K562 (cell line): ENCODE data around the gene ADPRH. TPM values are rescaled to one million over a fixed set of nuclear protein-coding genes. Genes with fewer than 3 reads are reported as not detected.

Experiments used
- ATAC-seq: fragments of 200-7000 bp; cut with Tn5 transposase; 3 replicates; pipeline ENCODE4 v1.9.1; 2020; ENCODE audit warnings: moderate library complexity
- BruUV-seq: library from RNA; stranded (reverse); fragments of 400-500 nt; replicated peaks from 2 replicates; lab custom pipeline; 2021; lab: Mats Ljungman, UMichigan
- CTCF ChIA-PET: fragments of 300-600 bp; formaldehyde crosslinking; extraction: SDS; loops from one replicate; lab custom pipeline; 2021; ENCODE audit warnings: low intra/inter-chr PET ratio; lab: Yijun Ruan, JAX
- POLR2A ChIA-PET: fragments of 300-600, 350-650 bp; sonication (Branson Sonifier 250); formaldehyde crosslinking; extraction: SDS; loops from one replicate; lab custom pipeline; 2021; ENCODE audit warnings: antibody characterized with exemption, inconsistent platforms; lab: Yijun Ruan, JAX
- DNase-seq, 4 experiments: peaks; one replicate each; pipeline versions ENCODE4 v3.0.0 to v3.0.0-alpha.2; 2011 to 2018; ENCODE audit warnings: low spot score in 3 of 4, mixed read lengths in 3 of 4; ENCODE audit errors: extremely low read depth in 1 of 4
- FAIRE-seq: peaks from 2 replicates; lab custom pipeline; 2011; peaks lifted over from hg19 to GRCh38; lab: Jason Lieb, UNC
- H2AFZ ChIP-seq: 2 replicates; pipeline ENCODE4 v1.6.0; 2011; ENCODE audit warnings: low read depth, low read length, control low read depth, inconsistent platforms
- H3K27ac ChIP-seq: fragments of 200-600 bp; 3 replicates; pipeline ENCODE4 v1.8.0; 2011; ENCODE audit warnings: low read depth, mild to moderate bottlenecking, control low read depth, inconsistent platforms, low read length, moderate library complexity, mixed read lengths; ENCODE audit errors: extremely low read depth
- H3K27me3 ChIP-seq, 2 experiments: fragments of 300-600 bp in 1 of 2; 2 replicates in 1 of 2; 3 replicates in 1 of 2; pipeline versions ENCODE4 v1.6.0 to v1.8.0; 2011; ENCODE audit warnings: inconsistent platforms in 2 of 2, low read length in 2 of 2, mild to moderate bottlenecking in 1 of 2, mixed read lengths in 1 of 2, moderate library complexity in 1 of 2; ENCODE audit not compliant: control insufficient read depth in 2 of 2, insufficient read depth in 2 of 2
- H3K36me3 ChIP-seq: fragments of 300-600 bp; 3 replicates; pipeline ENCODE4 v1.8.0; 2011; ENCODE audit warnings: mild to moderate bottlenecking, low read length, inconsistent platforms; ENCODE audit not compliant: control insufficient read depth, insufficient read depth
- H3K4me1 ChIP-seq, 2 experiments: fragments of 200-600 bp in 1 of 2; replicated peaks in 1 of 2; 2 replicates in 1 of 2; 3 replicates in 1 of 2; pipeline versions ENCODE4 v1.5.1 to v1.8.0; 2011; ENCODE audit warnings: inconsistent platforms in 2 of 2, low read length in 2 of 2, mild to moderate bottlenecking in 1 of 2, mixed read lengths in 1 of 2, moderate library complexity in 1 of 2; ENCODE audit not compliant: control insufficient read depth in 2 of 2, insufficient read depth in 2 of 2
- H3K4me2 ChIP-seq: 2 replicates; pipeline ENCODE4 v1.6.1; 2011; ENCODE audit warnings: low read length, control low read depth, inconsistent platforms, mixed read lengths; ENCODE audit not compliant: insufficient read depth
- H3K4me3 ChIP-seq: fragments of 200-600 bp; sonication (generic), shearing (Covaris generic); 2 replicates; pipeline ENCODE4 v1.5.1; 2016; ENCODE audit warnings: control low read depth, inconsistent platforms
- H3K79me2 ChIP-seq: fragments of 200-600 bp; 3 replicates; pipeline ENCODE4 v1.8.0; 2011; ENCODE audit warnings: low read length, inconsistent platforms; ENCODE audit not compliant: control insufficient read depth, insufficient read depth
- H3K9ac ChIP-seq, 2 experiments: 2 replicates each; pipeline versions ENCODE4 v1.6.0 to v1.6.1; 2011; ENCODE audit warnings: low read depth in 2 of 2, low read length in 2 of 2, control low read depth in 1 of 2, inconsistent platforms in 1 of 2, mild to moderate bottlenecking in 1 of 2, mixed read lengths in 1 of 2; ENCODE audit not compliant: insufficient read depth in 1 of 2
- H3K9me1 ChIP-seq: one replicate; pipeline ENCODE4 v1.6.0; 2011; ENCODE audit warnings: inconsistent platforms, mild to moderate bottlenecking, low read length, moderate library complexity; ENCODE audit not compliant: control insufficient read depth, insufficient read depth
- H3K9me3 ChIP-seq: replicated peaks from 2 replicates; pipeline ENCODE4 v1.5.1; 2011; ENCODE audit warnings: low read depth, low read length, inconsistent platforms; ENCODE audit not compliant: control insufficient read depth, insufficient read depth
- H4K20me1 ChIP-seq: replicated peaks from 2 replicates; pipeline ENCODE4 v1.6.1; 2011; ENCODE audit warnings: low read length, inconsistent platforms, mixed read lengths; ENCODE audit not compliant: control insufficient read depth, insufficient read depth
- CEBPB ChIP-seq: fragments of 450-650 bp; IDR thresholded peaks from 2 replicates; pipeline ENCODE4 v1.6.1; 2016; ENCODE audit warnings: missing genetic modification characterization, missing compliant biosample characterization
- EP300 ChIP-seq: IDR thresholded peaks from 2 replicates; pipeline ENCODE4 v1.6.1; 2012; ENCODE audit warnings: low read length, improper control_type of control experiment
- ESRRA ChIP-seq: fragments of 450-650 bp; IDR thresholded peaks from 2 replicates; pipeline ENCODE4 v1.6.1; 2014; ENCODE audit warnings: low read depth, mild to moderate bottlenecking, moderate library complexity, borderline replicate concordance
- ETV5 ChIP-seq: sonication (generic); formaldehyde crosslinking; IDR thresholded peaks from 2 replicates; pipeline ENCODE4 v1.4.0; 2020; ENCODE audit warnings: low read depth, mild to moderate bottlenecking, missing genetic modification reagents
- KAT8 ChIP-seq: fragments of 450-650 bp; IDR thresholded peaks from 2 replicates; pipeline ENCODE4 v1.6.1; 2016; ENCODE audit warnings: low read depth, mild to moderate bottlenecking
- MECOM ChIP-seq: fragments of 250-450 bp; sonication (Bioruptor Pico); IDR thresholded peaks from 2 replicates; pipeline ENCODE4 v1.8.0; 2022; ENCODE audit warnings: inconsistent platforms
- MEIS2 ChIP-seq: fragments of 450-650 bp; IDR thresholded peaks from 2 replicates; pipeline ENCODE4 v1.6.1; 2014; ENCODE audit warnings: mild to moderate bottlenecking; ENCODE audit not compliant: partially characterized antibody
- NFATC3 ChIP-seq: fragments of 450-650 bp; IDR thresholded peaks from 2 replicates; pipeline ENCODE4 v1.6.1; 2017; ENCODE audit warnings: mild to moderate bottlenecking
- NR2C2 ChIP-seq, 2 experiments: fragments of 200-800 bp in 1 of 2; sonication (Bioruptor generic) in 1 of 2; sonication (generic) in 1 of 2; formaldehyde crosslinking in 1 of 2; IDR thresholded peaks; 2 replicates each; pipeline versions ENCODE4 v1.6.1 to v1.8.0; 2016 to 2022; ENCODE audit warnings: mild to moderate bottlenecking in 1 of 2, missing compliant biosample characterization in 1 of 2, missing genetic modification characterization in 1 of 2, missing genetic modification reagents in 1 of 2
- SOX6 ChIP-seq: fragments of 450-650 bp; IDR thresholded peaks from 2 replicates; pipeline ENCODE4 v1.6.1; 2014; ENCODE audit warnings: mild to moderate bottlenecking
- TAF1 ChIP-seq: IDR thresholded peaks from 2 replicates; pipeline ENCODE4 v1.6.1; 2011; ENCODE audit warnings: mild to moderate bottlenecking, low read length, moderate library complexity; ENCODE audit not compliant: insufficient read depth, control insufficient read depth, severe bottlenecking; ENCODE audit errors: extremely low read depth
- ZEB2 ChIP-seq: fragments of 450-650 bp; IDR thresholded peaks from 2 replicates; pipeline ENCODE4 v1.6.1; 2016
- ZNF146 ChIP-seq: IDR thresholded peaks from one replicate; pipeline ENCODE4 v1.6.1; 2018; ENCODE audit warnings: missing compliant biosample characterization; ENCODE audit not compliant: unreplicated experiment
- ZNF584 ChIP-seq: fragments of 200-800 bp; sonication (Bioruptor generic); IDR thresholded peaks from 2 replicates; pipeline ENCODE4 v1.6.1; 2016; ENCODE audit warnings: low read depth, mild to moderate bottlenecking, missing genetic modification characterization, missing compliant biosample characterization
- ZNF766 ChIP-seq: fragments of 200-800 bp; sonication (Bioruptor generic); conservative IDR thresholded peaks from 2 replicates; pipeline ENCODE4 v1.6.1; 2016; ENCODE audit warnings: missing genetic modification characterization, missing compliant biosample characterization
- WGBS: fragments of 100-300 bp; shearing (Covaris generic); methylation state at CpG from one replicate; pipeline ENCODE4 v1.1.6; 2016; ENCODE audit warnings: low coverage, mixed read lengths; ENCODE audit not compliant: insufficient coverage; ENCODE audit errors: missing lambda C conversion rate; 5-methylcytosine and 5-hydroxymethylcytosine counted together
- in situ Hi-C: fragments of 300-500 bp; cut with MboI; formaldehyde crosslinking; loops from 4 replicates; pipeline ENCODE4 v1.15.0; 2018; ENCODE audit warnings: inconsistent platforms, mixed read lengths
- intact Hi-C: fragments of 100-400 bp; cut with micrococcal nuclease; formaldehyde crosslinking; loops from 2 replicates; pipeline ENCODE4 v1.14.2; 2022
- polyA plus RNA-seq, 8 experiments: library from polyadenylated mRNA; depleted of rRNA in 4 of 8; stranded (reverse) in 5 of 8; unstranded in 3 of 8; fragments of >200 nt; fragmentation: Nextera tagmentation in 2 of 8; fragmentation: Illumina TruSeq in 1 of 8; extraction: Ambion mirVana in 2 of 8; extraction: Trizol in 1 of 8; gene quantifications; 2 replicates each; pipeline versions ENCODE4 v1.2.1 to v1.2.3, GENCODE V29; 2011 to 2014; ENCODE audit warnings: inconsistent platforms in 1 of 8, missing spikeins in 1 of 8
- total RNA-seq, 7 experiments: library from RNA; depleted of rRNA in 6 of 7; stranded (reverse); fragments of >200 nt in 6 of 7; fragmentation: Illumina TruSeq in 2 of 7; extraction: Trizol in 2 of 7; gene quantifications; 2 replicates each; pipeline versions ENCODE4 v1.2.1 to v1.2.3, GENCODE V29; 2011 to 2021; ENCODE audit warnings: low replicate concordance in 1 of 7

ADPRH gene
- total and polyA plus RNA-seq, 9 of the 15 experiments (the other 6 are each of a cell fraction or from before 2014, with no cell fraction given), result 0.01 to 1.4 (median 0.65) TPM

GRCh38 chr3:119557877-119558269 lies 21.4 kb upstream of the ADPRH start:
- ChIA-PET POLR2A (interaction anchor here (0.8 kb wide), 1 partner anchor 41 kb away, joined by 3 read pairs; no protein-coding TSS in a partner anchor), CTCF (interaction anchor here (0.5 kb wide), 1 partner anchor 100 kb away, joined by 3 read pairs; no protein-coding TSS in a partner anchor)
- Histone ChIP-seq H4K20me1 (no peaks in the 10 kb centered on the region), H3K9ac (peak overlapping the region in 1 of 2 experiments; percentile 25; a peak in 1 of 4 replicates), H3K36me3 (no peaks in the 10 kb centered on the region), H3K4me1 (peaks cover 0 to 12% of the 10 kb centered on the region in 2 experiments; a peak in 3 of 5 replicates), H2AFZ (peak overlapping the region; percentile 73), H3K9me1 (no peaks in the 10 kb centered on the region), H3K9me3 (no peaks in the 10 kb centered on the region), H3K79me2 (peaks cover 8% of the 10 kb centered on the region; the same call in 1 of the 3 replicates), H3K4me3 (peak overlapping the region; percentile 4; the same call in 1 of the 2 replicates), H3K27ac (peak overlapping the region; percentile 55), H3K4me2 (peak overlapping the region; percentile 48), H3K27me3 (no peaks in the 10 kb centered on the region)
- FAIRE-seq (peak; percentile 82), DNase-seq (peak; percentile 8 to 75 (median 28)), ATAC-seq (peak; percentile 22)
- no peak for TF ChIP-seq MECOM (CRISPR knock-in tag)
- peak; percentile 11; the same call in 1 of the 2 replicates for TF ChIP-seq EP300
- no peak for TF ChIP-seq TAF1
- peak; percentile 93 for TF ChIP-seq ZNF766
- TF ChIP-seq ZEB2, result no peak
- no peak for TF ChIP-seq ZNF584 (CRISPR knock-in tag)
- TF ChIP-seq NFATC3, result no peak
- TF ChIP-seq KAT8, result no peak
- TF ChIP-seq CEBPB (tag), result peak; percentile 16
- TF ChIP-seq ZNF146, result no peak
- no peak for TF ChIP-seq SOX6
- TF ChIP-seq ETV5, result no peak
- TF ChIP-seq ESRRA, result peak; percentile 37; the same call in 1 of the 2 replicates
- no peak for TF ChIP-seq NR2C2 (CRISPR knock-in tag; IDR thresholded peaks at IDR 0.05)
- TF ChIP-seq NR2C2 (tag; IDR thresholded peaks at IDR 0.05), result peak; percentile 57; the same call in 1 of the 2 replicates
- peak; percentile 12 for TF ChIP-seq MEIS2
- no TSS peak for BruUV-seq
- 2% methylated on average over 3 of the region's 3 CpGs for WGBS
- intact Hi-C loops, result loop anchor here (2.0 to 5.0 kb wide), 3 partner anchors 33 to 119 kb away; partner anchors contain the start of genes COX17 and TIMMDC1
- in situ Hi-C loops, result no loop called here
